Type B pancreatic cell (in vitro differentiated cells): Measurements from ENCODE around the gene PNMA6E. TPM values are rescaled to one million over a fixed set of nuclear protein-coding genes. Genes with fewer than 3 reads are reported as not detected.

ENCODE experiments used
- DNase-seq: peaks from one replicate; pipeline ENCODE4 v3.0.0; 2021; ENCODE audit warnings: mixed read lengths; ENCODE audit not compliant: unreplicated experiment; ENCODE audit errors: extremely low spot score
- H3K27ac Mint-ChIP-seq: 2 replicates; pipeline ENCODE4 v1.8.0; 2021; ENCODE audit warnings: mild to moderate bottlenecking, mixed read lengths
- H3K27me3 Mint-ChIP-seq: 2 replicates; pipeline ENCODE4 v1.8.0; 2021; ENCODE audit warnings: mixed read lengths
- H3K36me3 Mint-ChIP-seq: 2 replicates; pipeline ENCODE4 v1.8.0; 2021; ENCODE audit warnings: mixed read lengths
- H3K4me1 Mint-ChIP-seq: one replicate; pipeline ENCODE4 v1.8.0; 2021; ENCODE audit warnings: mixed read lengths; ENCODE audit not compliant: unreplicated experiment
- H3K4me3 Mint-ChIP-seq: 2 replicates; pipeline ENCODE4 v1.8.0; 2021; ENCODE audit warnings: mild to moderate bottlenecking, mixed read lengths
- H3K9me3 Mint-ChIP-seq: 2 replicates; pipeline ENCODE4 v1.8.0; 2021; ENCODE audit warnings: mixed read lengths
- total RNA-seq: library from RNA; stranded (reverse); gene quantifications from 2 replicates; pipeline ENCODE4 v1.2.1, GENCODE V29; 2021; ENCODE audit warnings: low replicate concordance
- TF ChIP-seq, protein P1 (sequence below): fragments of 200-600 bp; sonication (generic); conservative IDR thresholded peaks from 2 replicates; pipeline ENCODE4 v1.5.0; 2021; ENCODE audit warnings: antibody characterized with exemption, mild to moderate bottlenecking

The PNMA6E gene
- total RNA-seq, 1 donor from 2014 or later = not detected

- Mint-ChIP-seq H3K9me3 (peaks cover 10% of the 10 kb centered on the region), H3K36me3 (no peaks in the 10 kb centered on the region), H3K4me1 (no peaks in the 10 kb centered on the region), H3K27ac (no peak overlapping the region), H3K4me3 (no peak overlapping the region), H3K27me3 (no peaks in the 10 kb centered on the region)
- DNase-seq = no peak
- TF ChIP-seq, protein P1, sequence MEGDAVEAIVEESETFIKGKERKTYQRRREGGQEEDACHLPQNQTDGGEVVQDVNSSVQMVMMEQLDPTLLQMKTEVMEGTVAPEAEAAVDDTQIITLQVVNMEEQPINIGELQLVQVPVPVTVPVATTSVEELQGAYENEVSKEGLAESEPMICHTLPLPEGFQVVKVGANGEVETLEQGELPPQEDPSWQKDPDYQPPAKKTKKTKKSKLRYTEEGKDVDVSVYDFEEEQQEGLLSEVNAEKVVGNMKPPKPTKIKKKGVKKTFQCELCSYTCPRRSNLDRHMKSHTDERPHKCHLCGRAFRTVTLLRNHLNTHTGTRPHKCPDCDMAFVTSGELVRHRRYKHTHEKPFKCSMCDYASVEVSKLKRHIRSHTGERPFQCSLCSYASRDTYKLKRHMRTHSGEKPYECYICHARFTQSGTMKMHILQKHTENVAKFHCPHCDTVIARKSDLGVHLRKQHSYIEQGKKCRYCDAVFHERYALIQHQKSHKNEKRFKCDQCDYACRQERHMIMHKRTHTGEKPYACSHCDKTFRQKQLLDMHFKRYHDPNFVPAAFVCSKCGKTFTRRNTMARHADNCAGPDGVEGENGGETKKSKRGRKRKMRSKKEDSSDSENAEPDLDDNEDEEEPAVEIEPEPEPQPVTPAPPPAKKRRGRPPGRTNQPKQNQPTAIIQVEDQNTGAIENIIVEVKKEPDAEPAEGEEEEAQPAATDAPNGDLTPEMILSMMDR = no peak
These were observed 22.5 kb downstream of the PNMA6E start for GRCh38 chrX:153378607-153379006.

DNA sequence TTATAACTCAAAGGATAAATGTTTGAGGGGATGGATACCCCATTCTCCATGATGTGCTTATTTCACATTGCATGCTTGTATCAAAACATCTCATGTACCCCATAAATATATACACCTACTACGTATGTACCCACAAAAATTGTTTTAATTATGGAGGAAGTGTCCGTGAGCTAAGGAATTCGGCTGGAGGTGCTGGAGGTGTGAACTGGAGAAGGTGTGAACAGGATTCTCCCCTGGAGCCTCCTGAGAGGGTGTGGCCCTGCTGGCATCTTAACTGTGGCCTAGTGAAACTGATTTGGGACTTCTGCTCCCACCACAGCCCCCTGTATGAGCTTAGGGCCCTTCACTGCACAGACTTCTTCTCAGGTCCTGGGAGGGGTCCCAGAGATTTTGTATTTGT is 23.4 kb downstream of the PNMA6E start:
- Mint-ChIP-seq H3K36me3 (no peaks in the 10 kb centered on the region), H3K4me3 (no peak overlapping the region), H3K4me1 (no peaks in the 10 kb centered on the region), H3K27ac (no peak overlapping the region), H3K27me3 (no peaks in the 10 kb centered on the region), H3K9me3 (peaks cover 10% of the 10 kb centered on the region)
- TF ChIP-seq, protein P1 = no peak
- DNase-seq = no peak

- peaks cover 10% of the 10 kb centered on the region for H3K9me3 Mint-ChIP-seq
- H3K4me1 Mint-ChIP-seq = no peaks in the 10 kb centered on the region
- H3K4me3 Mint-ChIP-seq = no peak overlapping the region
- no peak for DNase-seq
- no peaks in the 10 kb centered on the region for H3K36me3 Mint-ChIP-seq
- TF ChIP-seq, protein P1 = no peak
- H3K27me3 Mint-ChIP-seq = no peaks in the 10 kb centered on the region
- H3K27ac Mint-ChIP-seq = no peak overlapping the region
These were observed 25.6 kb downstream of the PNMA6E start for GRCh38 chrX:153375571-153375970.

DNA sequence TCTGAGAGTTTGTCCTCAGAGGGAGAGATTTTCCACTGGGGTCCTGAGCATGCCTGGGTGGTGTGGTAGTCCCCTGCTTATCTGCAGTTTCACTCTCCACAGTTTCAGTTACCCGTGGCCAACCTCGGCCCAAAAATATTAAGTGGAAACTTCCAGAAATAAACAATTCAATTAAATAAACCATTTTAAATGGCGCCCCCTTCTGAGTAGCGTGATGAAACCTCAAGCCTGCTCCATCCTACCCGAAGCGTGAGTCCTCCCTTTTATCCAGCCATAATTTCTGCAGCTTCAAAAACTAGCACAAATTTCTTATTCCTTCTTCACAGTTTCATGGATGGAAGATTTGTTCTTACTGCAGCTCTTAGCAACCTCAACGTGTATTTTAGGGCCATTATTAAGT is 26.7 kb downstream of the PNMA6E start:
- Mint-ChIP-seq H3K4me3 (no peak overlapping the region), H3K9me3 (peaks cover 10% of the 10 kb centered on the region), H3K36me3 (no peaks in the 10 kb centered on the region), H3K27me3 (no peaks in the 10 kb centered on the region), H3K27ac (no peak overlapping the region), H3K4me1 (no peaks in the 10 kb centered on the region)
- no peak for DNase-seq
- TF ChIP-seq, protein P1 = no peak

DNA sequence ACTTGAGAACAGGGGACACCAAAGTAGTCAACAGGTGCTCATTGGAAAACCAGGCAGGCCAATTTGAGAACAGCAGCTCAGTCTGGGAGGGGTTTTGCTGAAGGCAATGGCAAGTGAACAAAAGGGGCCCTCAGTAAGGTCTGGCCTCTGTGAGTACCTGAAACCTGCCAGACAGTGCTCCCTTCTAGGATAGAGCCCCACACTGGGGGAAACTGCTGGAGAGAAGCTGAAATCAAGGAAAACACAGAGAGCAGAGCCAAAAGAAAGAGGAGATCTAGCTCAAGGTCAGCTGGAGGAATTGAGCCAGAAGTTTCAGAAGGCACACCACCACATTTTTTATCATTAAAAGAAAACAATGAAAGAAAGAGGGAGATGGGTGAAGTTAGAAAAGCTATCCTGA is 28.2 kb downstream of the PNMA6E start:
- H3K9me3 Mint-ChIP-seq = peaks cover 10% of the 10 kb centered on the region
- H3K27ac Mint-ChIP-seq = no peak overlapping the region
- TF ChIP-seq, protein P1 = no peak
- no peaks in the 10 kb centered on the region for H3K36me3 Mint-ChIP-seq
- no peak for DNase-seq
- H3K4me3 Mint-ChIP-seq = no peak overlapping the region
- no peaks in the 10 kb centered on the region for H3K27me3 Mint-ChIP-seq
- H3K4me1 Mint-ChIP-seq = no peaks in the 10 kb centered on the region

DNA sequence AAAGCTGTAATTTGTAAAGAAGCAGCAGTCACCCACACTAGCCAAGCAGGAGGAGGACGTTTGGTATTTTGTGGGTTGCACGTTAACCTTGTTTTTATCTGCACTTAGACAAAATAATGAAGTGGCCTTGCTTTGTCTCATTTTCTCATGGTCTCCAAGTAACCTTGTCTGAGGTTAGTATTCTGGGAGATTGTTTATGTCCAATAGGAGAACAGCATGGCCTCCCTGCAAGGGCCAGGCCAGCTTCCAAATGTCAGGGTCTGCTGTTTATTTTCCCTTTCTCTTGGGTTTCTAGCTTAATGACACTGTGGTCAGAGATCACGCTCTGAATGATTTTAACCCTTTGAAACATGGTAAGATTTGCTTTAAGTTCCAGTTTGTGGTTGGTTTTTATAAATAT is 29.9 kb downstream of the PNMA6E start:
- Mint-ChIP-seq H3K4me3 (no peak overlapping the region), H3K9me3 (no peaks in the 10 kb centered on the region), H3K4me1 (no peaks in the 10 kb centered on the region), H3K36me3 (no peaks in the 10 kb centered on the region), H3K27ac (no peak overlapping the region), H3K27me3 (no peaks in the 10 kb centered on the region)
- TF ChIP-seq, protein P1 = no peak
- DNase-seq = no peak
